ENCODE results near the gene ERLEC1. TPM values are rescaled to one million over a fixed set of nuclear protein-coding genes. Genes with fewer than 3 reads are reported as not detected.

ERLEC1 gene
- total and polyA plus RNA-seq, 2 of the 4 experiments (the other 2 are of a cell fraction) = 40.3 to 53.4 TPM

- H3K18ac ChIP-seq (ENCODE audit: low read depth, low read length) = no peak overlapping the region
- no TSS peak for BruUV-seq (replicated peaks)
- H3K27ac ChIP-seq (ENCODE audit: insufficient read depth, low read length) = no peak overlapping the region
- H3K56ac ChIP-seq (ENCODE audit: extremely low read depth, insufficient read depth, low read length) = no peak overlapping the region
- no peaks in the 10 kb centered on the region for H3K9me1 ChIP-seq (ENCODE audit: insufficient read depth, low read length)
- H3K79me1 ChIP-seq (ENCODE audit: low read depth in 1 of 2, low read length in 2 of 2) = peaks cover 0 to 4% of the 10 kb centered on the region in 2 experiments; a peak in 1 of 4 replicates
- H4K8ac ChIP-seq (ENCODE audit: low read depth in 2 of 2, low read length in 2 of 2) = no peak overlapping the region
- ChIA-PET POLR2A (ENCODE audit: unreplicated experiment) (no interaction called here), CTCF (no interaction called here)
- no peak overlapping the region for H3K14ac ChIP-seq (replicated peaks; ENCODE audit: low read depth, low read length)
- H3K4ac ChIP-seq (ENCODE audit: low read depth, low read length) = no peak overlapping the region
- H3K36me3 ChIP-seq (ENCODE audit: control insufficient read depth, insufficient read depth, low read length) = peaks cover 3% of the 10 kb centered on the region; the same call in 1 of the 2 replicates
- intact Hi-C loops (cut with micrococcal nuclease) (no loop called here), dilution Hi-C loops (cut with HindIII; ENCODE audit: low sequenced_read_pairs, unreplicated experiment) (no loop called here), in situ Hi-C loops (cut with MboI; ENCODE audit: low sequenced_read_pairs) (no loop called here)
- H3K27me3 ChIP-seq (ENCODE audit: control insufficient read depth, insufficient read depth, low read length) = no peaks in the 10 kb centered on the region
- H4K5ac ChIP-seq (ENCODE audit: low read depth, low read length) = no peak overlapping the region
- H2AK9ac ChIP-seq (replicated peaks; ENCODE audit: low read depth, low read length, poor library complexity) = no peak overlapping the region
- no peak overlapping the region for H2AFZ ChIP-seq (replicated peaks; ENCODE audit: low read length, poor library complexity)
- no peak overlapping the region for H3K23ac ChIP-seq (ENCODE audit: low read depth, low read length)
- H3K9ac ChIP-seq (ENCODE audit: low read depth, low read length) = no peak overlapping the region
- no peak overlapping the region for H3K4me2 ChIP-seq (ENCODE audit: low read depth, low read length)
- 0 out of 2 replicates have a peak, but pooled peaks cover 5% of the 10 kb centered on the region for H3K4me1 ChIP-seq (ENCODE audit: control insufficient read depth, insufficient read depth, low read length)
- no peak overlapping the region for H2BK120ac ChIP-seq (ENCODE audit: low read depth, low read length)
- H2AK5ac ChIP-seq (ENCODE audit: low read depth, low read length) = no peak overlapping the region
- no peaks in the 10 kb centered on the region for H3K9me3 ChIP-seq (ENCODE audit: control insufficient read depth, insufficient read depth, low read length)
- no peak for ATAC-seq (ENCODE audit: low read depth)
- DNase-seq = no peak
- H2BK5ac ChIP-seq (ENCODE audit: low read depth, low read length, poor library complexity, severe bottlenecking) = no peak overlapping the region
- no peak overlapping the region for H4K91ac ChIP-seq (ENCODE audit: insufficient read depth, low read depth, low read length)
- no peak overlapping the region for H3K4me3 ChIP-seq (ENCODE audit: insufficient read depth, low read depth, low read length)
- no peak for TF ChIP-seq MAZ (IDR thresholded peaks at IDR 0.05; ENCODE audit: borderline replicate concordance, low read depth, low read length)
- no peak for TF ChIP-seq MAFK (IDR thresholded peaks at IDR 0.05; ENCODE audit: low read depth, low read length)
- no peak for TF ChIP-seq CEBPB (IDR thresholded peaks at IDR 0.05; ENCODE audit: low read depth, low read length)
- TF ChIP-seq USF2 (IDR thresholded peaks at IDR 0.05; ENCODE audit: low read depth, low read length) = no peak
- no peak for TF ChIP-seq NFE2L2 (IDR thresholded peaks at IDR 0.05; ENCODE audit: low read depth, low read length)
- H2BK15ac ChIP-seq (ENCODE audit: low read depth, low read length) = no peak overlapping the region
- no CpG with 5 or more reads among the region's 1 CpG for WGBS, 2 experiments (ENCODE audit: extremely low coverage in 2 of 2, insufficient read length in 1 of 2)
- no peaks in the 10 kb centered on the region for H4K20me1 ChIP-seq (ENCODE audit: insufficient read depth, low read length)
- no peak overlapping the region for H2BK20ac ChIP-seq (ENCODE audit: low read depth, low read length)
Observed at GRCh38 chr2:53826030-53826410, 39.2 kb downstream of the ERLEC1 start.
